Vagina (tissue), 2 donors: ENCODE measurements around the gene ZNF324.

Source experiments
- CTCF ChIP-seq, 3 experiments: fragments of 450-650 bp in 2 of 3; fragments of 200-600 bp in 1 of 3; sonication (generic) in 1 of 3; IDR thresholded peaks; one replicate each; pipeline ENCODE4 v1.5.1; 2017 to 2019; ENCODE audit warnings: antibody characterized with exemption in 3 of 3, mild to moderate bottlenecking in 2 of 3, moderate library complexity in 2 of 3
- POLR2A ChIP-seq, 2 donors: fragments of 450-650 bp; IDR thresholded peaks; one replicate each; pipeline ENCODE4 v1.6.1; 2017; ENCODE audit warnings: antibody characterized with exemption in 2 of 2, mild to moderate bottlenecking in 2 of 2, moderate library complexity in 2 of 2
- POLR2AphosphoS5 ChIP-seq, 2 donors: sonication (generic); formaldehyde crosslinking; IDR thresholded peaks; one replicate each; pipeline ENCODE4 v1.9.0; 2017; ENCODE audit warnings: antibody characterized with exemption in 2 of 2, mild to moderate bottlenecking in 2 of 2, low read depth in 1 of 2; ENCODE audit not compliant: insufficient read depth in 1 of 2

- TF ChIP-seq CTCF (IDR thresholded peaks at IDR 0.05) (no peak), POLR2A (IDR thresholded peaks at IDR 0.05) (no peak), POLR2AphosphoS5 (IDR thresholded peaks at IDR 0.05; ENCODE audit: insufficient read depth in 1 of 2, low read depth in 1 of 2) (no peak)
Measured at GRCh38 chr19:58479303-58479702, 12.4 kb downstream of the ZNF324 start.
